Smooth muscle cell (in vitro differentiated cells): ENCODE data around the gene UNC5B. TPM values are rescaled to one million over a fixed set of nuclear protein-coding genes. Genes with fewer than 3 reads are reported as not detected.

ENCODE experiments used
- DNase-seq: peaks from one replicate; lab custom pipeline; 2025; ENCODE audit not compliant: unreplicated experiment; lab: John Stamatoyannopoulos, UW
- H2AFZ ChIP-seq: fragments of 200-600 bp; sonication (generic); 2 replicates; pipeline ENCODE4 v1.6.0; 2016; ENCODE audit warnings: antibody characterized with exemption, low read depth, mild to moderate bottlenecking
- H3F3A ChIP-seq: fragments of 200-600 bp; sonication (generic); 2 replicates; pipeline ENCODE4 v1.6.0; 2017; ENCODE audit warnings: antibody characterized with exemption, low read depth
- H3K27ac ChIP-seq: fragments of 200-600 bp; sonication (generic); 2 replicates; pipeline ENCODE4 v1.5.1; 2016; ENCODE audit warnings: low read depth, mild to moderate bottlenecking
- H3K27me3 ChIP-seq: fragments of 200-600 bp; sonication (generic); 2 replicates; pipeline ENCODE4 v1.6.1; 2016; ENCODE audit warnings: low read depth, mild to moderate bottlenecking
- H3K36me3 ChIP-seq: fragments of 200-600 bp; sonication (generic); 2 replicates; pipeline ENCODE4 v1.5.1; 2016; ENCODE audit warnings: low read depth
- H3K4me1 ChIP-seq: fragments of 200-600 bp; sonication (generic); 2 replicates; pipeline ENCODE4 v1.5.1; 2016; ENCODE audit warnings: low read depth
- H3K4me2 ChIP-seq: fragments of 200-600 bp; sonication (generic); 2 replicates; pipeline ENCODE4 v1.6.0; 2016; ENCODE audit warnings: mild to moderate bottlenecking
- H3K4me3 ChIP-seq: fragments of 200-600 bp; sonication (generic); 2 replicates; pipeline ENCODE4 v1.5.1; 2016; ENCODE audit warnings: mild to moderate bottlenecking
- H3K79me2 ChIP-seq: fragments of 200-600 bp; sonication (generic); 2 replicates; pipeline ENCODE4 v1.6.0; 2016; ENCODE audit warnings: low read depth, mild to moderate bottlenecking
- H3K9ac ChIP-seq: fragments of 200-600 bp; sonication (generic); 2 replicates; pipeline ENCODE4 v1.6.0; 2016; ENCODE audit warnings: low read depth
- H3K9me3 ChIP-seq: fragments of 200-600 bp; sonication (generic); replicated peaks from 2 replicates; pipeline ENCODE4 v1.5.1; 2016; ENCODE audit warnings: low read depth
- H4K20me1 ChIP-seq: fragments of 200-600 bp; sonication (generic); 2 replicates; pipeline ENCODE4 v1.6.0; 2016; ENCODE audit warnings: low read depth
- WGBS: methylation state at CpG from one replicate; pipeline ENCODE4 v1.1.7; 2016; ENCODE audit warnings: low lambda C conversion rate; 5-methylcytosine and 5-hydroxymethylcytosine counted together
- polyA plus RNA-seq: library from polyadenylated mRNA; unstranded; fragments of >200 nt; fragmentation: Nextera tagmentation; extraction: Ambion mirVana; gene quantifications from 2 replicates; pipeline ENCODE4 v1.2.1, GENCODE V29; 2016
- total RNA-seq: library from RNA; depleted of rRNA; stranded (reverse); fragments of >200 nt; gene quantifications from 2 replicates; pipeline ENCODE4 v1.2.3, GENCODE V29; 2014
- TF ChIP-seq, protein P1 (sequence below): fragments of 200-600 bp; sonication (generic); IDR thresholded peaks from 2 replicates; pipeline ENCODE4 v1.5.1; 2017; ENCODE audit warnings: borderline replicate concordance, mild to moderate bottlenecking, antibody characterized with exemption; ENCODE audit not compliant: insufficient read depth, poor library complexity, severe bottlenecking

UNC5B gene
- total and polyA plus RNA-seq, 2 experiments from 2014 or later = 89.6 to 142 TPM

GRCh38 chr10:71238626-71239025 is 26.3 kb downstream of the UNC5B start:
- Histone ChIP-seq H3K4me1 (peaks cover 53% of the 10 kb centered on the region), H3K27me3 (no peaks in the 10 kb centered on the region), H3K4me2 (peak overlapping the region; percentile 71), H3F3A (peaks cover 57% of the 10 kb centered on the region), H3K36me3 (no peaks in the 10 kb centered on the region), H3K9me3 (no peaks in the 10 kb centered on the region), H2AFZ (no peak overlapping the region), H4K20me1 (peaks cover 26% of the 10 kb centered on the region), H3K4me3 (no peak overlapping the region), H3K79me2 (peaks cover 80% of the 10 kb centered on the region), H3K27ac (peak overlapping the region; percentile 93), H3K9ac (no peak overlapping the region)
- 66% methylated on average over 4 of the region's 4 CpGs for WGBS
- TF ChIP-seq, protein P1, sequence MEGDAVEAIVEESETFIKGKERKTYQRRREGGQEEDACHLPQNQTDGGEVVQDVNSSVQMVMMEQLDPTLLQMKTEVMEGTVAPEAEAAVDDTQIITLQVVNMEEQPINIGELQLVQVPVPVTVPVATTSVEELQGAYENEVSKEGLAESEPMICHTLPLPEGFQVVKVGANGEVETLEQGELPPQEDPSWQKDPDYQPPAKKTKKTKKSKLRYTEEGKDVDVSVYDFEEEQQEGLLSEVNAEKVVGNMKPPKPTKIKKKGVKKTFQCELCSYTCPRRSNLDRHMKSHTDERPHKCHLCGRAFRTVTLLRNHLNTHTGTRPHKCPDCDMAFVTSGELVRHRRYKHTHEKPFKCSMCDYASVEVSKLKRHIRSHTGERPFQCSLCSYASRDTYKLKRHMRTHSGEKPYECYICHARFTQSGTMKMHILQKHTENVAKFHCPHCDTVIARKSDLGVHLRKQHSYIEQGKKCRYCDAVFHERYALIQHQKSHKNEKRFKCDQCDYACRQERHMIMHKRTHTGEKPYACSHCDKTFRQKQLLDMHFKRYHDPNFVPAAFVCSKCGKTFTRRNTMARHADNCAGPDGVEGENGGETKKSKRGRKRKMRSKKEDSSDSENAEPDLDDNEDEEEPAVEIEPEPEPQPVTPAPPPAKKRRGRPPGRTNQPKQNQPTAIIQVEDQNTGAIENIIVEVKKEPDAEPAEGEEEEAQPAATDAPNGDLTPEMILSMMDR = no peak
- no peak for DNase-seq

DNA sequence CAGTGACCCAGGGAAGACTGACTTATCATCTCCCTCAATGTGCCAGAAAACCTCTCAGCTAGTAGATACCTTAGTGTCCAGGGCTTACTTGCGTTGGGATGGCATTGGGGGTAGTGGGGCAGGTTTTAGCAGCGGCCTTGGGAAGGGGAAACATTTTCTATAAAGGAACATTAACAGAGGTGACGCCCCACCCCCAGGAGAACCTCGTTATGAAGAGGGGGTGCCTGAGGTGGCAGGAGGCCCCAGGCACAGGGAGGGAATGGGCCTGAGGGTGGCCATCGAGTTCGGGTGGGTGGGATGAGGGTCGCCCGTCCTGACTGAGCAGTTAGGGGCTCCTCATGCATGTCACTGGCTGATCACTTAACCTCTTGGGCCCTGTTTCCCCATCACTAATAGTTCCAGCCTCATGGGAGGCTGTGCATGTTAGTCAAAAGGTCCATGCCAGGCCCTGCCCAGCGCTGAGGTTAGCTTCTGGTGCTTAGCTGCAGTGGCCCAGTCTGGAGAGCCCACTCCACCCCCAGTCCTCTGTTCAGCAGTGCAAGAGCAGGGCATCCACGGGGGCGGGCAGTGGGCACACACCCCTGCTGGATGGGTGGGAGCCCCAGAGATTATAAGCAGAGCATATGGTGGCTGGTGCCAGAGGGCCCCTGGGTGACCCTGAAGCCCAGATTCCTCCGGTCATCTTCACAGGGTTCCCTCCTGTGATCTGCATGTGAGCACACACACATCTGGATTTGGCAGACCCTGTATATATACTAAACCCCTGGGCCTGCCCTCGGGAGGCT is 27.0 kb downstream of the UNC5B start:
- no peak for DNase-seq
- TF ChIP-seq, protein P1 = no peak
- Histone ChIP-seq H4K20me1 (peaks cover 33% of the 10 kb centered on the region), H3K4me3 (no peak overlapping the region), H3K79me2 (peaks cover 82% of the 10 kb centered on the region), H3K4me1 (peaks cover 52% of the 10 kb centered on the region), H3K36me3 (no peaks in the 10 kb centered on the region), H3F3A (peaks cover 58% of the 10 kb centered on the region), H3K27me3 (no peaks in the 10 kb centered on the region), H3K4me2 (peak overlapping the region; percentile 71), H3K9ac (no peak overlapping the region), H3K9me3 (no peaks in the 10 kb centered on the region), H3K27ac (peak overlapping the region; percentile 93), H2AFZ (no peak overlapping the region)
- 93% methylated on average over 9 of the region's 13 CpGs for WGBS

DNA sequence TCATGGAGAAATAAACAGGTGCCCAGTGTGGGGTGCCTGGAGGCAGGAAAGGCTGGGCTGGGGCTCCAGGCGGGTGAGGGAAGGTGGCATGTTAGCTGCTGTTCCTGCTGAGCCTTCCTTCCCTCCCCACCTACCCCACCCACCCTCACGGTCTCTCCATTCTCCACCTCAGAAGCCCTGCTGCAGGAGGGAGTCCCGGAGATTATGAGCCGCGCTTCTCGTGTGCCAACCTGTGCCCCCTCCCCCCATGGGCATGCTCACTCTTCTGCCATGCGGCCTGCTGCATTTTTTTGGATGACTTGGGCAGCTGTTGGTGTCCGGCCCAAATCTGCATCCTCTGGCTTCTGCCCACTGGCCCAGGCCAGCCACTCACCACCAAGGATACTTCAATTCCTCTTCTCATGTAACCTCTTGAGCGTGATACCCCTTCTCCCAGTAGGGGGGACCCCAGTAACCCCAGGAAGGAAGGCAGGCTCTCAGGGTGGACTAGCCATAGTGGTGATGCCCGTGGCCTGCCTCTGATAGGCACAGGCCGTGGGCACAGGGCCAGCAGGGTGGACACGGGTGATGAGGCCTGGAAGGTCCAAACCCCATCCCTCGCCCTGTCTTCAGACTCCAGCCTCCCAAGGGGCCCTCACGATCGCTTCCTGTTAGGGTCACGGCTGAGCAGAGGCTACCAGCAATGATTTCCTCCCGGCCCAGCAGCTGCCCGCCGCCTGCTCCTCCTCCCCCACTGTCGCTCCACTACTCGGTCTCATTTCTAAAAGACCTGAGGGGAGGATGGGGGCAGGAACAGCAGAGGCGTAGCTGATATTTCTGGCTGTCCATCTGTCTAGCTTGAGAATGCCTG is 27.8 kb downstream of the UNC5B start:
- Histone ChIP-seq H3K9me3 (no peaks in the 10 kb centered on the region), H2AFZ (no peak overlapping the region), H3K36me3 (no peaks in the 10 kb centered on the region), H3K79me2 (peaks cover 89% of the 10 kb centered on the region), H3K9ac (peak overlapping the region; percentile 43), H3K4me1 (peaks cover 55% of the 10 kb centered on the region), H3K4me3 (no peak overlapping the region), H3F3A (peaks cover 63% of the 10 kb centered on the region), H3K4me2 (peak overlapping the region; percentile 67), H3K27ac (peak overlapping the region; percentile 93), H4K20me1 (peaks cover 41% of the 10 kb centered on the region), H3K27me3 (no peaks in the 10 kb centered on the region)
- WGBS = 59% methylated on average over 21 of the region's 22 CpGs
- no peak for DNase-seq
- TF ChIP-seq, protein P1 = no peak
